Measurements from ENCODE around the gene MGMT.

GRCh38 chr10:129755158-129755591 is 288.1 kb downstream of the MGMT start:
- TF ChIP-seq CTCF (conservative IDR thresholded peaks at IDR 0.05 in 1 of 2, IDR thresholded peaks at IDR 0.05 in 1 of 2; ENCODE audit: low read depth in 1 of 2, low read length in 2 of 2) (no peak), EZH2 (IDR thresholded peaks at IDR 0.05; ENCODE audit: low read length, missing control alignments) (no peak)

All from fibroblast of lung (primary cell).